Measurements from ENCODE around the gene ROBO2. TPM values are rescaled to one million over a fixed set of nuclear protein-coding genes. Genes with fewer than 3 reads are reported as not detected.

Gene ROBO2
- total and polyA plus RNA-seq, 10 of the 15 experiments (the other 5 are each of a cell fraction or from before 2014, with no cell fraction given) = 0.22 to 2.5 (median 0.81) TPM

- in situ Hi-C loops (cut with MboI) = no loop called here
- H3K4me3 ChIP-seq = no peak overlapping the region
- 0 out of 3 replicates have a peak, but pooled peaks cover 2% of the 10 kb centered on the region for H3K9me3 ChIP-seq (replicated peaks; ENCODE audit: control insufficient read depth, insufficient read depth, low read length)
- no peak overlapping the region for H3K9ac ChIP-seq (ENCODE audit: control insufficient read depth, insufficient read depth, low read length)
- H3K36me3 ChIP-seq (ENCODE audit: control insufficient read depth in 2 of 2, insufficient read depth in 2 of 2, low read length in 1 of 2) = no peaks in the 10 kb centered on the region
- ChIA-PET RAD21 (ENCODE audit: unreplicated experiment) (no interaction called here), POLR2A (no interaction called here), SMC1A (ENCODE audit: uncharacterized antibody, unreplicated experiment) (interaction anchor here (0.7 kb wide), 1 partner anchor 68 kb away, joined by 3 read pairs; no protein-coding TSS in a partner anchor), CTCF (no interaction called here)
- no peak overlapping the region for H2AFZ ChIP-seq (ENCODE audit: control insufficient read depth, low read depth, low read length)
- no peaks in the 10 kb centered on the region for H3K4me1 ChIP-seq (ENCODE audit: control insufficient read depth, insufficient read depth, low read length)
- WGBS (ENCODE audit: insufficient coverage, insufficient replicate concordance, low lambda C conversion rate, missing lambda C conversion rate) = 31% methylated on average over 3 of the region's 3 CpGs
- no peaks in the 10 kb centered on the region for H4K20me1 ChIP-seq (ENCODE audit: control insufficient read depth, insufficient read depth)
- intact Hi-C loops (cut with micrococcal nuclease; ENCODE audit: unreplicated experiment) = no loop called here
- BruUV-seq (replicated peaks) = no TSS peak
- H3K27ac ChIP-seq (ENCODE audit: control insufficient read depth, insufficient read depth) = no peak overlapping the region
- DNase-seq (ENCODE audit: low read depth, low spot score) (no peak), FAIRE-seq (no peak), ATAC-seq (no peak)
- no peaks in the 10 kb centered on the region for H3K27me3 ChIP-seq (replicated peaks in 1 of 2; ENCODE audit: control insufficient read depth in 2 of 2, insufficient read depth in 2 of 2, low read length in 1 of 2)
- no peak for TF ChIP-seq REST (IDR thresholded peaks at IDR 0.05; ENCODE audit: low read depth, low read length)
- TF ChIP-seq FOXK2 (IDR thresholded peaks at IDR 0.05) = no peak
- no peak for TF ChIP-seq USF2 (IDR thresholded peaks at IDR 0.05; ENCODE audit: borderline replicate concordance, low read depth, low read length)
- no peaks in the 10 kb centered on the region for H3K79me2 ChIP-seq (ENCODE audit: control insufficient read depth, insufficient read depth, low read length)
- no peak overlapping the region for H3K4me2 ChIP-seq (ENCODE audit: control insufficient read depth, insufficient read depth)
Measured at GRCh38 chr3:77685713-77686112, 645.8 kb downstream of the ROBO2 start.

Measured in GM12878 (cell line).